AML-193 (cell line): ENCODE data around the gene PKNOX2.

Source experiments
- DNase-seq, 2 experiments: peaks; one replicate each; lab custom pipeline; 2025; lab: John Stamatoyannopoulos, UW

Gene PKNOX2

GRCh38 chr11:125284245-125284850 is 119.8 kb downstream of the PKNOX2 start:
- no peak for DNase-seq

GRCh38 chr11:125285844-125286243 is 121.3 kb downstream of the PKNOX2 start:
- DNase-seq: no peak

- DNase-seq: no peak
Measured at GRCh38 chr11:125286486-125286885, 121.9 kb downstream of the PKNOX2 start.

GRCh38 chr11:125287491-125288210 is 123.1 kb downstream of the PKNOX2 start:
- no peak for DNase-seq

GRCh38 chr11:125289419-125290098 is 125.0 kb downstream of the PKNOX2 start:
- DNase-seq: no peak

GRCh38 chr11:125290263-125290662 is 125.7 kb downstream of the PKNOX2 start:
- DNase-seq: no peak

- no peak for DNase-seq
Measured at GRCh38 chr11:125292100-125292499, 127.5 kb downstream of the PKNOX2 start.

- DNase-seq: no peak
Measured at GRCh38 chr11:125293596-125293995, 129.0 kb downstream of the PKNOX2 start.

- no peak for DNase-seq
Measured at GRCh38 chr11:125295931-125296330, 131.4 kb downstream of the PKNOX2 start.

GRCh38 chr11:125297346-125297915 is 132.9 kb downstream of the PKNOX2 start:
- DNase-seq: no peak

GRCh38 chr11:125299061-125299615 is 134.6 kb downstream of the PKNOX2 start:
- DNase-seq: no peak

GRCh38 chr11:125299821-125300220 is 135.3 kb downstream of the PKNOX2 start:
- DNase-seq: no peak

- DNase-seq: no peak
Measured at GRCh38 chr11:125300791-125301218, 136.3 kb downstream of the PKNOX2 start.

- no peak for DNase-seq
Measured at GRCh38 chr11:125301346-125301745, 136.8 kb downstream of the PKNOX2 start.

- no peak for DNase-seq
Measured at GRCh38 chr11:125303186-125303585, 138.6 kb downstream of the PKNOX2 start.

- no peak for DNase-seq
Measured at GRCh38 chr11:125303694-125304093, 139.1 kb downstream of the PKNOX2 start.

- no peak for DNase-seq
Measured at GRCh38 chr11:125304136-125304535, 139.6 kb downstream of the PKNOX2 start.

- DNase-seq: no peak
Measured at GRCh38 chr11:125304876-125305275, 140.3 kb downstream of the PKNOX2 start.

GRCh38 chr11:125305345-125305744 is 140.8 kb downstream of the PKNOX2 start:
- DNase-seq: no peak

- DNase-seq: no peak
Measured at GRCh38 chr11:125306476-125306875, 141.9 kb downstream of the PKNOX2 start.

GRCh38 chr11:125308246-125308645 is 143.7 kb downstream of the PKNOX2 start:
- DNase-seq: no peak

- no peak for DNase-seq
Measured at GRCh38 chr11:125312391-125312790, 147.8 kb downstream of the PKNOX2 start.
